Adrenal gland (tissue), 5 donors: ENCODE measurements around the gene SCN2A.

ENCODE experiments used
- CTCF ChIP-seq, 6 experiments: fragments of 450-650 bp in 4 of 6; fragments of 200-600 bp in 2 of 6; sonication (generic) in 1 of 6; IDR thresholded peaks; 1 replicate in 5 of 6; 2 replicates in 1 of 6; pipeline versions ENCODE4 v1.5.1 to v1.8.0; 2016 to 2021; ENCODE audit warnings: antibody characterized with exemption in 6 of 6, mild to moderate bottlenecking in 2 of 6, moderate library complexity in 1 of 6
- POLR2A ChIP-seq, 2 donors: fragments of 450-650 bp; IDR thresholded peaks; one replicate each; pipeline ENCODE4 v1.6.1; 2017; ENCODE audit warnings: antibody characterized with exemption in 2 of 2, mild to moderate bottlenecking in 2 of 2, moderate library complexity in 1 of 2
- donor health status: DM: no; HTN: no; CAD: no.

- TF ChIP-seq CTCF (IDR thresholded peaks at IDR 0.05): no peak
- TF ChIP-seq POLR2A (IDR thresholded peaks at IDR 0.05): no peak
Observed at GRCh38 chr2:165289069-165289468, 49.9 kb downstream of the SCN2A start.
